ENCODE data around the gene SLC25A21. TPM values are rescaled to one million over a fixed set of nuclear protein-coding genes. Genes with fewer than 3 reads are reported as not detected.

Gene SLC25A21
- total RNA-seq, 1 experiment from 2014 or later = 2.1 TPM

- no peak overlapping the region for H3K4me3 ChIP-seq (ENCODE audit: low read depth in 2 of 2, low read length in 2 of 2)
- H3K27ac ChIP-seq (ENCODE audit: low read length) = no peak overlapping the region
- DNase-seq (ENCODE audit: low read depth, low spot score) = no peak
- TF ChIP-seq SIN3A (IDR thresholded peaks at IDR 0.05; ENCODE audit: borderline replicate concordance, insufficient read depth, low read depth, low read length) = no peak
- no peak for TF ChIP-seq TCF7L2 (IDR thresholded peaks at IDR 0.05; ENCODE audit: low read depth, low read length)
- no peak for TF ChIP-seq POLR2AphosphoS5 (IDR thresholded peaks at IDR 0.05; ENCODE audit: low read depth, low read length)
- TF ChIP-seq CTCF (IDR thresholded peaks at IDR 0.05) = no peak
- no peak for TF ChIP-seq REST (IDR thresholded peaks at IDR 0.05; ENCODE audit: insufficient read depth in 1 of 2, low read depth in 2 of 2, low read length in 1 of 2)
- no TSS peak for BruUV-seq (replicated peaks)
- ATAC-seq = no peak
- no peaks in the 10 kb centered on the region for H3K4me1 ChIP-seq (ENCODE audit: control insufficient read depth, insufficient read depth, low read length)
- no peaks in the 10 kb centered on the region; the same call in 1 of the 2 replicates for H3K36me3 ChIP-seq (ENCODE audit: control insufficient read depth, insufficient read depth, low read length)
- ChIA-PET CTCF (no interaction called here), POLR2A (no interaction called here)
- intact Hi-C loops (cut with micrococcal nuclease; ENCODE audit: unreplicated experiment) = no loop called here
- in situ Hi-C loops (cut with HindIII; ENCODE audit: low pct_unique_long_range_greater_than_20kb, low sequenced_read_pairs) = no loop called here
- no peaks in the 10 kb centered on the region for H3K27me3 ChIP-seq (ENCODE audit: control insufficient read depth, insufficient read depth, low read length)
- H3K9me3 ChIP-seq (ENCODE audit: control insufficient read depth, insufficient read depth, low read depth, low read length) = no peaks in the 10 kb centered on the region
These were observed 354.2 kb downstream of the SLC25A21 start for GRCh38 chr14:36818246-36818645.

GRCh38 chr14:36817071-36817930 lies 355.1 kb downstream of the SLC25A21 start:
- POLR2A ChIA-PET = no interaction called here
- no TSS peak for BruUV-seq (replicated peaks)
- in situ Hi-C loops (cut with HindIII; ENCODE audit: low pct_unique_long_range_greater_than_20kb, low sequenced_read_pairs) = no loop called here
- H3K36me3 ChIP-seq (ENCODE audit: control insufficient read depth, insufficient read depth, low read length) = no peaks in the 10 kb centered on the region; the same call in 1 of the 2 replicates
- CTCF ChIA-PET = no interaction called here
- H3K4me3 ChIP-seq (ENCODE audit: low read depth in 2 of 2, low read length in 2 of 2) = no peak overlapping the region
- H3K4me1 ChIP-seq (ENCODE audit: control insufficient read depth, insufficient read depth, low read length) = no peaks in the 10 kb centered on the region
- intact Hi-C loops (cut with micrococcal nuclease; ENCODE audit: unreplicated experiment) = no loop called here
- TF ChIP-seq TCF7L2 (IDR thresholded peaks at IDR 0.05; ENCODE audit: low read depth, low read length) (no peak), CTCF (IDR thresholded peaks at IDR 0.05) (no peak), POLR2AphosphoS5 (IDR thresholded peaks at IDR 0.05; ENCODE audit: low read depth, low read length) (no peak), REST (IDR thresholded peaks at IDR 0.05; ENCODE audit: insufficient read depth in 1 of 2, low read depth in 2 of 2, low read length in 1 of 2) (no peak), SIN3A (IDR thresholded peaks at IDR 0.05; ENCODE audit: borderline replicate concordance, insufficient read depth, low read depth, low read length) (no peak)
- DNase-seq (ENCODE audit: low read depth, low spot score) (no peak), ATAC-seq (no peak)
- no peaks in the 10 kb centered on the region for H3K9me3 ChIP-seq (ENCODE audit: control insufficient read depth, insufficient read depth, low read depth, low read length)
- no peak overlapping the region for H3K27ac ChIP-seq (ENCODE audit: low read length)
- H3K27me3 ChIP-seq (ENCODE audit: control insufficient read depth, insufficient read depth, low read length) = no peaks in the 10 kb centered on the region
